GM12878 (cell line): ENCODE measurements around the gene ANO4. TPM values are rescaled to one million over a fixed set of nuclear protein-coding genes. Genes with fewer than 3 reads are reported as not detected.

Experiments
- ATAC-seq: fragments of 200-7000 bp; cut with Tn5 transposase; 3 replicates; pipeline ENCODE4 v1.9.1; 2020; ENCODE audit warnings: mild to moderate bottlenecking, moderate library complexity
- BruUV-seq: library from RNA; stranded (reverse); fragments of 400-500 nt; replicated peaks from 2 replicates; lab custom pipeline; 2021; lab: Mats Ljungman, UMichigan
- CTCF ChIA-PET: fragments of 300-600 bp; sonication (Branson Sonifier 250); formaldehyde crosslinking; extraction: SDS; loops from one replicate; lab custom pipeline; 2021; ENCODE audit warnings: inconsistent platforms; lab: Yijun Ruan, JAX
- POLR2A ChIA-PET: fragments of 350-600 bp; formaldehyde crosslinking; extraction: SDS; loops from one replicate; lab custom pipeline; 2021; ENCODE audit warnings: inconsistent platforms; lab: Charles Lee
- RAD21 ChIA-PET: fragments of 300-600 bp; sonication (Branson Sonifier 250); formaldehyde crosslinking; loops from one replicate; lab custom pipeline; 2023; ENCODE audit warnings: antibody characterized with exemption; ENCODE audit not compliant: unreplicated experiment; lab: Charles Lee
- SMC1A ChIA-PET: fragments of 300-600 bp; sonication (Branson Sonifier 250); formaldehyde crosslinking; loops from one replicate; lab custom pipeline; 2023; ENCODE audit not compliant: unreplicated experiment, uncharacterized antibody; lab: Charles Lee
- DNase-seq: peaks from one replicate; pipeline ENCODE4 v3.0.0-alpha.2; 2011; ENCODE audit warnings: low read depth, low spot score
- FAIRE-seq: peaks from 3 replicates; lab custom pipeline; 2011; peaks lifted over from hg19 to GRCh38; lab: Jason Lieb, UNC
- H2AFZ ChIP-seq: 2 replicates; pipeline ENCODE4 v1.6.0; 2011; ENCODE audit warnings: low read depth, low read length, control low read depth; ENCODE audit not compliant: control insufficient read depth
- H3K27ac ChIP-seq: 2 replicates; pipeline ENCODE4 v1.5.1; 2011; ENCODE audit warnings: control low read depth; ENCODE audit not compliant: control insufficient read depth, insufficient read depth
- H3K27me3 ChIP-seq, 2 experiments: replicated peaks in 1 of 2; 2 replicates each; pipeline versions ENCODE4 v1.6.0 to v1.6.1; 2011; ENCODE audit warnings: low read length in 1 of 2; ENCODE audit not compliant: control insufficient read depth in 2 of 2, insufficient read depth in 2 of 2
- H3K36me3 ChIP-seq, 2 experiments: 2 replicates each; pipeline ENCODE4 v1.5.1; 2011; ENCODE audit warnings: low read length in 1 of 2; ENCODE audit not compliant: control insufficient read depth in 2 of 2, insufficient read depth in 2 of 2
- H3K4me1 ChIP-seq: 2 replicates; pipeline ENCODE4 v1.6.1; 2011; ENCODE audit warnings: mild to moderate bottlenecking, low read length, moderate library complexity, mixed read lengths; ENCODE audit not compliant: control insufficient read depth, insufficient read depth
- H3K4me2 ChIP-seq: 2 replicates; pipeline ENCODE4 v1.6.0; 2011; ENCODE audit warnings: control low read depth; ENCODE audit not compliant: control insufficient read depth, insufficient read depth
- H3K4me3 ChIP-seq: fragments of 200-600 bp; sonication (generic); 2 replicates; pipeline ENCODE4 v1.5.1; 2016
- H3K79me2 ChIP-seq: 2 replicates; pipeline ENCODE4 v1.6.0; 2011; ENCODE audit warnings: low read length; ENCODE audit not compliant: control insufficient read depth, insufficient read depth
- H3K9ac ChIP-seq: 2 replicates; pipeline ENCODE4 v1.8.0; 2011; ENCODE audit warnings: low read length, control low read depth, mixed read lengths; ENCODE audit not compliant: control insufficient read depth, insufficient read depth
- H3K9me3 ChIP-seq: replicated peaks from 3 replicates; pipeline ENCODE4 v1.5.1; 2011; ENCODE audit warnings: mild to moderate bottlenecking, low read length; ENCODE audit not compliant: control insufficient read depth, insufficient read depth
- H4K20me1 ChIP-seq: 2 replicates; pipeline ENCODE4 v1.6.0; 2011; ENCODE audit not compliant: control insufficient read depth, insufficient read depth
- BACH1 ChIP-seq: fragments of 450-650 bp; IDR thresholded peaks from 2 replicates; pipeline ENCODE4 v1.6.1; 2017; ENCODE audit warnings: mild to moderate bottlenecking, borderline replicate concordance
- BCL11A ChIP-seq: IDR thresholded peaks from 2 replicates; pipeline ENCODE4 v1.6.1; 2011; ENCODE audit warnings: low read depth, low read length
- CHD2 ChIP-seq: IDR thresholded peaks from 2 replicates; pipeline ENCODE4 v1.6.1; 2011; ENCODE audit warnings: low read depth, low read length, improper control_type of control experiment, borderline replicate concordance
- JUND ChIP-seq: IDR thresholded peaks from 2 replicates; pipeline ENCODE4 v1.6.1; 2012; ENCODE audit warnings: low read depth, mild to moderate bottlenecking, low read length, improper control_type of control experiment, moderate library complexity
- KDM1A ChIP-seq: fragments of 200-600 bp; sonication (generic); IDR thresholded peaks from 2 replicates; pipeline ENCODE4 v1.6.1; 2016; ENCODE audit warnings: borderline replicate concordance
- MEF2A ChIP-seq: IDR thresholded peaks from 2 replicates; pipeline ENCODE4 v1.6.1; 2011; ENCODE audit warnings: low read depth, mild to moderate bottlenecking, low read length, moderate library complexity; ENCODE audit not compliant: insufficient read depth
- NR2C2 ChIP-seq: IDR thresholded peaks from 2 replicates; pipeline ENCODE4 v1.6.1; 2011; ENCODE audit warnings: borderline replicate concordance, low read depth; ENCODE audit not compliant: control insufficient read depth, insufficient read length
- RCOR1 ChIP-seq: conservative IDR thresholded peaks from 2 replicates; pipeline ENCODE4 v1.6.1; 2012; ENCODE audit warnings: low read depth, low read length, improper control_type of control experiment
- SMAD5 ChIP-seq: IDR thresholded peaks from 2 replicates; pipeline ENCODE4 v1.6.1; 2016; ENCODE audit warnings: antibody characterized with exemption, low read depth
- TCF12 ChIP-seq: IDR thresholded peaks from 2 replicates; pipeline ENCODE4 v1.6.1; 2011; ENCODE audit warnings: low read depth, mild to moderate bottlenecking, low read length
- ZNF217 ChIP-seq: fragments of 450-650 bp; IDR thresholded peaks from 2 replicates; pipeline ENCODE4 v1.6.1; 2017; ENCODE audit warnings: antibody characterized with exemption, mild to moderate bottlenecking
- ZSCAN29 ChIP-seq: fragments of 450-650 bp; IDR thresholded peaks from 2 replicates; pipeline ENCODE4 v1.6.1; 2017; ENCODE audit warnings: mild to moderate bottlenecking, moderate library complexity
- WGBS: methylation state at CpG from one replicate; pipeline ENCODE4 v1.1.6; 2016; ENCODE audit warnings: low lambda C conversion rate; ENCODE audit not compliant: insufficient replicate concordance, insufficient coverage; ENCODE audit errors: missing lambda C conversion rate; 5-methylcytosine and 5-hydroxymethylcytosine counted together
- in situ Hi-C: fragments of 300-500 bp; cut with MboI; formaldehyde crosslinking; loops from 9 replicates; pipeline ENCODE4 v1.14.3; 2018; ENCODE audit warnings: mixed read lengths
- intact Hi-C: fragments of 100-400 bp; cut with micrococcal nuclease; formaldehyde crosslinking; loops from one replicate; pipeline ENCODE4 v1.14.2; 2022; ENCODE audit not compliant: unreplicated experiment
- polyA plus RNA-seq, 11 experiments: library from polyadenylated mRNA; depleted of rRNA in 4 of 11; unstranded in 6 of 11; stranded (reverse) in 5 of 11; fragments of >200 nt; fragmentation: Nextera tagmentation in 4 of 11; fragmentation: Illumina TruSeq in 1 of 11; extraction: Ambion mirVana in 4 of 11; extraction: Trizol in 1 of 11; gene quantifications; 1 replicate in 1 of 11; 2 replicates in 10 of 11; pipeline versions ENCODE4 v1.2.1 to v1.2.3, GENCODE V29; 2011 to 2016; ENCODE audit warnings: inconsistent platforms in 2 of 11, missing spikeins in 2 of 11, low read depth in 1 of 11
- total RNA-seq, 4 experiments: library from RNA; depleted of rRNA in 3 of 4; stranded (reverse); fragments of >200 nt in 3 of 4; fragmentation: Illumina TruSeq in 1 of 4; extraction: Trizol in 1 of 4; gene quantifications; 2 replicates each; pipeline versions ENCODE4 v1.2.1 to v1.2.3, GENCODE V29; 2013 to 2021
- TF ChIP-seq, protein P1 (sequence below): fragments of 450-650 bp; IDR thresholded peaks from 2 replicates; pipeline ENCODE4 v1.6.1; 2018; ENCODE audit warnings: borderline replicate concordance, mild to moderate bottlenecking; ENCODE audit not compliant: partially characterized antibody
- TF ChIP-seq, protein P2 (sequence below): IDR thresholded peaks from 2 replicates; pipeline ENCODE4 v1.6.1; 2012; ENCODE audit warnings: low read depth, low read length, improper control_type of control experiment
- TF ChIP-seq, protein P3 (sequence below): fragments of 450-650 bp; IDR thresholded peaks from 2 replicates; pipeline ENCODE4 v1.6.1; 2017; ENCODE audit warnings: borderline replicate concordance

Gene ANO4
- total and polyA plus RNA-seq, 10 of the 15 experiments (the other 5 are each of a cell fraction or from before 2014, with no cell fraction given): not detected

DNA sequence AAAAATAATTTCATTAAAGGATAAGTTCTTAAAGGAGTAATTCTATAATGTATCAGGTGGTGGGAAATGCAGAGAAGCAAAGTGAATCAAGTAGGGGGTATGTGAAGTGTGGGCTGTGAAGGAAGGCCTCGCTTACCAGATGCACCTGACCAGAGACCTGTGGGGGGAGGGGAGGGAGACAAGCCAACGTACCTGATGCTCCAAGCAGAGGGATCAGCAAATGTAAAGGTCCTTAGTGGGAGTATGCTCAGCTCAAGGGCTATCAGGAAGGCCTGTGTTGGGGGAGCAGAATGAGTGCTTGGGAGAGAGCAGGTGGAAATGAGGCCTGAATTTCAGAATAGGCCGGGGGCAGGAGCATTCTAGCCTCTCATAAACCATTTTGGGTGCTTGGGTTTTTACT, 57.1 kb downstream of the ANO4 start:
- WGBS: 3% methylated on average over 3 of the region's 3 CpGs

DNA sequence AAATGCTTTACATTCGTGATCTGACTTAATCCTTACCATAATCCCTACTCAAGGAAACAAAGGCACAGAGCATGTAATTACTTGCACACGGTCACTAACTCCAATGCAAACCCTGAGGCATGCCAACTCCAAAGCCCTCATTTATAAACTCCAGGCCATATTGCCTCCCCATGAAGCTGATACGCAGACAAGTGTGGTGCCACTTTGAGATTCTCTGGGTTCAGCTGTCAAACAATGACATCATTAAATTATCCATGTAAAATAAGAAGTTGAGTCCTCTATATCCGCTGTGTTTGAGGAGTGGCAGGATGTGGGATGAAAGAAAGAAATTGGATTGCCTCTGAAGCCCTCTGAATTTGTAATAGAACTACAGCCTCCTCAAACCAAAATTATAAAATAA, 62.8 kb downstream of the ANO4 start:
- WGBS: 0% methylated on average over 4 of the region's 4 CpGs
- in situ Hi-C loops: no loop called here

More for the DNA sequence above, 57.1 kb downstream of the ANO4 start:
- POLR2A ChIA-PET: no interaction called here
- no peak for DNase-seq
- Histone ChIP-seq H3K9ac (no peak overlapping the region), H3K4me1 (no peaks in the 10 kb centered on the region), H3K27me3 (no peaks in the 10 kb centered on the region), H3K9me3 (no peaks in the 10 kb centered on the region)
- ATAC-seq: no peak
- no peak for TF ChIP-seq KDM1A
- TF ChIP-seq RCOR1: no peak
- TF ChIP-seq, all 136 proteins: peak for 0
- FAIRE-seq: no peak
- H2AFZ ChIP-seq: no peak overlapping the region
- ChIA-PET SMC1A (no interaction called here), CTCF (no interaction called here), RAD21 (no interaction called here)
- H3K4me3 ChIP-seq: no peak overlapping the region
- intact Hi-C loops: no loop called here
- no TSS peak for BruUV-seq
- in situ Hi-C loops: no loop called here
- H3K36me3 ChIP-seq: no peaks in the 10 kb centered on the region
- H3K79me2 ChIP-seq: no peaks in the 10 kb centered on the region
- no peak overlapping the region for H3K27ac ChIP-seq
- no peak overlapping the region for H3K4me2 ChIP-seq
- no peaks in the 10 kb centered on the region for H4K20me1 ChIP-seq

More for the DNA sequence above, 62.8 kb downstream of the ANO4 start:
- ChIA-PET POLR2A (no interaction called here), SMC1A (no interaction called here), RAD21 (no interaction called here), CTCF (no interaction called here)
- Histone ChIP-seq H3K4me3 (no peak overlapping the region), H3K79me2 (no peaks in the 10 kb centered on the region), H4K20me1 (no peaks in the 10 kb centered on the region), H2AFZ (no peak overlapping the region), H3K36me3 (no peaks in the 10 kb centered on the region), H3K4me1 (no peaks in the 10 kb centered on the region), H3K9ac (no peak overlapping the region), H3K27me3 (no peaks in the 10 kb centered on the region), H3K9me3 (no peaks in the 10 kb centered on the region), H3K4me2 (no peak overlapping the region), H3K27ac (no peak overlapping the region)
- DNase-seq: no peak
- ATAC-seq: no peak
- TF ChIP-seq, protein P1, sequence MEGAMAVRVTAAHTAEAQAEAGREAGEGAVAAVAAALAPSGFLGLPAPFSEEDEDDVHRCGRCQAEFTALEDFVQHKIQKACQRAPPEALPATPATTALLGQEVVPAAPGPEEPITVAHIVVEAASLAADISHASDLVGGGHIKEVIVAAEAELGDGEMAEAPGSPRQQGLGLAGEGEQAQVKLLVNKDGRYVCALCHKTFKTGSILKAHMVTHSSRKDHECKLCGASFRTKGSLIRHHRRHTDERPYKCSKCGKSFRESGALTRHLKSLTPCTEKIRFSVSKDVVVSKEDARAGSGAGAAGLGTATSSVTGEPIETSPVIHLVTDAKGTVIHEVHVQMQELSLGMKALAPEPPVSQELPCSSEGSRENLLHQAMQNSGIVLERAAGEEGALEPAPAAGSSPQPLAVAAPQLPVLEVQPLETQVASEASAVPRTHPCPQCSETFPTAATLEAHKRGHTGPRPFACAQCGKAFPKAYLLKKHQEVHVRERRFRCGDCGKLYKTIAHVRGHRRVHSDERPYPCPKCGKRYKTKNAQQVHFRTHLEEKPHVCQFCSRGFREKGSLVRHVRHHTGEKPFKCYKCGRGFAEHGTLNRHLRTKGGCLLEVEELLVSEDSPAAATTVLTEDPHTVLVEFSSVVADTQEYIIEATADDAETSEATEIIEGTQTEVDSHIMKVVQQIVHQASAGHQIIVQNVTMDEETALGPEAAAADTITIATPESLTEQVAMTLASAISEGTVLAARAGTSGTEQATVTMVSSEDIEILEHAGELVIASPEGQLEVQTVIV: no peak
- TF ChIP-seq BCL11A (no peak), ZSCAN29 (no peak), MEF2A (no peak), JUND (no peak), TCF12 (no peak), BACH1 (no peak), ZNF217 (no peak), SMAD5 (no peak), NR2C2 (no peak), CHD2 (no peak)
- TF ChIP-seq, protein P2, sequence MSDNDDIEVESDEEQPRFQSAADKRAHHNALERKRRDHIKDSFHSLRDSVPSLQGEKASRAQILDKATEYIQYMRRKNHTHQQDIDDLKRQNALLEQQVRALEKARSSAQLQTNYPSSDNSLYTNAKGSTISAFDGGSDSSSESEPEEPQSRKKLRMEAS: no peak
- TF ChIP-seq, protein P3, sequence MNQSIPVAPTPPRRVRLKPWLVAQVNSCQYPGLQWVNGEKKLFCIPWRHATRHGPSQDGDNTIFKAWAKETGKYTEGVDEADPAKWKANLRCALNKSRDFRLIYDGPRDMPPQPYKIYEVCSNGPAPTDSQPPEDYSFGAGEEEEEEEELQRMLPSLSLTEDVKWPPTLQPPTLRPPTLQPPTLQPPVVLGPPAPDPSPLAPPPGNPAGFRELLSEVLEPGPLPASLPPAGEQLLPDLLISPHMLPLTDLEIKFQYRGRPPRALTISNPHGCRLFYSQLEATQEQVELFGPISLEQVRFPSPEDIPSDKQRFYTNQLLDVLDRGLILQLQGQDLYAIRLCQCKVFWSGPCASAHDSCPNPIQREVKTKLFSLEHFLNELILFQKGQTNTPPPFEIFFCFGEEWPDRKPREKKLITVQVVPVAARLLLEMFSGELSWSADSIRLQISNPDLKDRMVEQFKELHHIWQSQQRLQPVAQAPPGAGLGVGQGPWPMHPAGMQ: no peak
- BruUV-seq: no TSS peak
- FAIRE-seq: no peak
- intact Hi-C loops: no loop called here
